ENCODE results near the gene PGAM1. TPM values are rescaled to one million over a fixed set of nuclear protein-coding genes. Genes with fewer than 3 reads are reported as not detected.

PGAM1 gene
- total and polyA plus RNA-seq, 2 of the 13 experiments (the other 11 are each of a cell fraction or from before 2014, with no cell fraction given) = 354 to 483 TPM

GRCh38 chr10:97407211-97407951 is 18.6 kb upstream of the PGAM1 start (continued):
- TF ChIP-seq TFE3 (CRISPR knock-in tag; IDR thresholded peaks at IDR 0.05) (peak; percentile 61; the same call in 1 of the 2 replicates), CREM (IDR thresholded peaks at IDR 0.05) (no peak), CREM (CRISPR knock-in tag; IDR thresholded peaks at IDR 0.05) (no peak), TSC22D2 (CRISPR knock-in tag; IDR thresholded peaks at IDR 0.05; ENCODE audit: borderline replicate concordance) (peak; percentile 64; the same call in 1 of the 2 replicates), ZNF24 (IDR thresholded peaks at IDR 0.05) (0 out of 2 replicates have a peak, but pooled peaks have one; percentile 11), NONO (IDR thresholded peaks at IDR 0.05) (no peak), NONO (CRISPR knock-in tag; conservative IDR thresholded peaks at IDR 0.05) (peak; percentile 62; the same call in 1 of the 2 replicates), ZNF761 (CRISPR knock-in tag; conservative IDR thresholded peaks at IDR 0.05) (0 out of 2 replicates have a peak, but pooled peaks have one; percentile 40), ZBTB38 (CRISPR knock-in tag; IDR thresholded peaks at IDR 0.05) (peak; percentile 55; the same call in 1 of the 2 replicates), ZNF224 (CRISPR knock-in tag; IDR thresholded peaks at IDR 0.05) (0 out of 2 replicates have a peak, but pooled peaks have one; percentile 6), PHF5A (CRISPR knock-in tag; IDR thresholded peaks at IDR 0.05; ENCODE audit: low read depth, unreplicated experiment) (peak; percentile 64), DMAP1 (CRISPR knock-in tag; IDR thresholded peaks at IDR 0.05) (peak; percentile 33; the same call in 1 of the 2 replicates), HOXA3 (CRISPR knock-in tag; IDR thresholded peaks at IDR 0.05) (peak; percentile 56; the same call in 1 of the 2 replicates), ZNF747 (CRISPR knock-in tag; IDR thresholded peaks at IDR 0.05; ENCODE audit: borderline replicate concordance) (peak; percentile 25; the same call in 1 of the 2 replicates), SIN3B (IDR thresholded peaks at IDR 0.05; ENCODE audit: low read length) (peak; percentile 44; the same call in 1 of the 2 replicates), ZNF639 (CRISPR knock-in tag; conservative IDR thresholded peaks at IDR 0.05) (0 out of 2 replicates have a peak, but pooled peaks have one; percentile 46), ZNF552 (CRISPR knock-in tag; IDR thresholded peaks at IDR 0.05; ENCODE audit: borderline replicate concordance) (no peak), IRF9 (CRISPR knock-in tag; IDR thresholded peaks at IDR 0.05; ENCODE audit: borderline replicate concordance) (peak; percentile 60; the same call in 1 of the 2 replicates), XRCC5 (optimal IDR thresholded peaks at IDR 0.05; ENCODE audit: low read length) (peak; percentile 62), ZNF605 (CRISPR knock-in tag; IDR thresholded peaks at IDR 0.05) (peak; percentile 70; the same call in 1 of the 2 replicates), GTF3A (CRISPR knock-in tag; conservative IDR thresholded peaks at IDR 0.05) (0 out of 2 replicates have a peak, but pooled peaks have one; percentile 35), ZNF770 (CRISPR knock-in tag; IDR thresholded peaks at IDR 0.05) (0 out of 2 replicates have a peak, but pooled peaks have one; percentile 21)

Measured in HepG2 (cell line).